Keratinocyte (primary cell): ENCODE data around the gene SF3A1. TPM values are rescaled to one million over a fixed set of nuclear protein-coding genes. Genes with fewer than 3 reads are reported as not detected.

Experiments used
- DNase-seq: peaks from one replicate; pipeline ENCODE4 v3.0.0-alpha.2; 2011; ENCODE audit warnings: low read depth, missing footprints, low spot score
- FAIRE-seq: peaks from 2 replicates; lab custom pipeline; 2011; peaks lifted over from hg19 to GRCh38; lab: Jason Lieb, UNC
- H2AFZ ChIP-seq: 2 replicates; pipeline ENCODE4 v1.6.0; 2012; ENCODE audit warnings: low read length, control low read depth, inconsistent platforms; ENCODE audit not compliant: control insufficient read depth
- H3K27ac ChIP-seq: 2 replicates; pipeline ENCODE4 v1.5.1; 2011; ENCODE audit warnings: low read length; ENCODE audit not compliant: control insufficient read depth, insufficient read depth
- H3K27me3 ChIP-seq: 3 replicates; pipeline ENCODE4 v1.6.0; 2011; ENCODE audit warnings: low read length; ENCODE audit not compliant: control insufficient read depth, insufficient read depth; ENCODE audit errors: extremely low read depth
- H3K36me3 ChIP-seq, 2 experiments: 2 replicates in 1 of 2; 3 replicates in 1 of 2; pipeline ENCODE4 v1.5.1; 2011; ENCODE audit warnings: low read length in 2 of 2, mild to moderate bottlenecking in 1 of 2; ENCODE audit not compliant: control insufficient read depth in 2 of 2, insufficient read depth in 2 of 2; ENCODE audit errors: extremely low read depth in 1 of 2
- H3K4me1 ChIP-seq: 3 replicates; pipeline ENCODE4 v1.5.1; 2011; ENCODE audit warnings: low read length; ENCODE audit not compliant: control insufficient read depth, insufficient read depth; ENCODE audit errors: extremely low read depth
- H3K4me2 ChIP-seq: 3 replicates; pipeline ENCODE4 v1.6.0; 2011; ENCODE audit warnings: low read depth, low read length; ENCODE audit not compliant: control insufficient read depth, insufficient read depth; ENCODE audit errors: extremely low read depth
- H3K4me3 ChIP-seq, 3 experiments: fragments of 200-600 bp in 1 of 3; sonication (generic) in 1 of 3; 2 replicates in 2 of 3; 3 replicates in 1 of 3; pipeline ENCODE4 v1.5.1; 2011 to 2016; ENCODE audit warnings: low read length in 3 of 3, mild to moderate bottlenecking in 3 of 3, control low read depth in 2 of 3, inconsistent platforms in 1 of 3, low read depth in 1 of 3, mixed read lengths in 1 of 3, mixed run types in 1 of 3, moderate library complexity in 1 of 3; ENCODE audit not compliant: control insufficient read depth in 2 of 3, insufficient read depth in 2 of 3; ENCODE audit errors: extremely low read depth in 1 of 3
- H3K79me2 ChIP-seq: 2 replicates; pipeline ENCODE4 v1.6.0; 2012; ENCODE audit warnings: low read length; ENCODE audit not compliant: control insufficient read depth, insufficient read depth
- H3K9ac ChIP-seq: 3 replicates; pipeline ENCODE4 v1.6.0; 2011; ENCODE audit warnings: low read length; ENCODE audit not compliant: control insufficient read depth, insufficient read depth; ENCODE audit errors: extremely low read depth
- H3K9me1 ChIP-seq: 3 replicates; pipeline ENCODE4 v1.6.0; 2011; ENCODE audit warnings: low read length; ENCODE audit not compliant: control insufficient read depth, insufficient read depth; ENCODE audit errors: extremely low read depth
- H3K9me3 ChIP-seq: 2 replicates; pipeline ENCODE4 v1.5.1; 2012; ENCODE audit warnings: low read depth, low read length; ENCODE audit not compliant: control insufficient read depth
- H4K20me1 ChIP-seq: 3 replicates; pipeline ENCODE4 v1.6.0; 2011; ENCODE audit warnings: low read length; ENCODE audit not compliant: control insufficient read depth, insufficient read depth; ENCODE audit errors: extremely low read depth
- EZH2 ChIP-seq: IDR thresholded peaks from one replicate; pipeline ENCODE4 v1.6.1; 2012; ENCODE audit warnings: inconsistent platforms, mild to moderate bottlenecking, low read length, moderate library complexity
- dilution Hi-C: fragments of 300-500 bp; cut with MboI; formaldehyde crosslinking; loops from one replicate; pipeline ENCODE4 v1.7.0; 2020; ENCODE audit warnings: low sequenced_read_pairs; ENCODE audit not compliant: extremely low pct_ligation_motif_present
- polyA plus RNA-seq, 5 experiments: library from polyadenylated mRNA; depleted of rRNA in 3 of 5; stranded (reverse) in 3 of 5; stranded (forward) in 1 of 5; unstranded in 1 of 5; fragments of >200 nt; gene quantifications; 1 replicate in 1 of 5; 2 replicates in 3 of 5; 3 replicates in 1 of 5; pipeline versions ENCODE4 v1.2.1 to v1.2.3, GENCODE V29; 2011 to 2012; ENCODE audit warnings: missing spikeins in 2 of 5, low read depth in 1 of 5, low replicate concordance in 1 of 5
- TF ChIP-seq, protein P1 (sequence below), 3 experiments: IDR thresholded peaks in 1 of 3; conservative IDR thresholded peaks in 1 of 3; optimal IDR thresholded peaks in 1 of 3; 2 replicates in 2 of 3; 3 replicates in 1 of 3; pipeline versions ENCODE3 to v1.5.1; 2011; ENCODE audit warnings: low read length in 3 of 3, mild to moderate bottlenecking in 3 of 3, moderate library complexity in 2 of 3, control low read depth in 1 of 3, inconsistent platforms in 1 of 3; ENCODE audit not compliant: insufficient read depth in 2 of 3; ENCODE audit errors: extremely low read depth in 1 of 3

SF3A1 gene
- polyA plus RNA-seq, 1 donor (not counting 4 experiments of a cell fraction or from before 2014, with no cell fraction given) = 34.2 TPM

DNA sequence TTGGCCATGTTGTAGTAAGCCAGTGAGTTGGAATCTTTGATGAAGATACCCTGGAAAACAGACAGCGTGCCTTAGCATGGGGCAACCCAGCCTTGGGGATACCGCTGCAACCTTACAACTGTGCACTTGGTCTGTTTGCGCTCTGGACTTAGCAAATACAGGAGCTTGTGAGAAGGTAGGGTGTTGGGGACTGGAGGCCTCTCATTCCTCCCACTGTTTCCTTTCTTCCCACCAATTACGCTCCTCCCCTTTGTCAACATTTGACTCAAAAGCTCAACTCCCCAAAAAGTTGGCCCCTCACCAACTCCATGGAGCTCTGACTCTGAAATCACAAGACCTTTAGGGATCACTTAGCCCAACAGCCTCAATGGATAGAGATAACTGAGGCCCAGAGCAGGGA is 22.0 kb downstream of the SF3A1 start:
- dilution Hi-C loops = no loop called here
- DNase-seq (no peak), FAIRE-seq (no peak)
- Histone ChIP-seq H3K9ac (no peak overlapping the region), H3K36me3 (peaks cover 42 to 57% of the 10 kb centered on the region in 2 experiments), H3K4me3 (no peak overlapping the region), H4K20me1 (no peaks in the 10 kb centered on the region), H3K9me1 (no peaks in the 10 kb centered on the region), H2AFZ (no peak overlapping the region), H3K4me2 (no peak overlapping the region), H3K79me2 (no peaks in the 10 kb centered on the region), H3K27me3 (no peaks in the 10 kb centered on the region), H3K27ac (no peak overlapping the region), H3K4me1 (peaks cover 3% of the 10 kb centered on the region), H3K9me3 (no peaks in the 10 kb centered on the region)
- TF ChIP-seq EZH2 = no peak
- TF ChIP-seq, protein P1, sequence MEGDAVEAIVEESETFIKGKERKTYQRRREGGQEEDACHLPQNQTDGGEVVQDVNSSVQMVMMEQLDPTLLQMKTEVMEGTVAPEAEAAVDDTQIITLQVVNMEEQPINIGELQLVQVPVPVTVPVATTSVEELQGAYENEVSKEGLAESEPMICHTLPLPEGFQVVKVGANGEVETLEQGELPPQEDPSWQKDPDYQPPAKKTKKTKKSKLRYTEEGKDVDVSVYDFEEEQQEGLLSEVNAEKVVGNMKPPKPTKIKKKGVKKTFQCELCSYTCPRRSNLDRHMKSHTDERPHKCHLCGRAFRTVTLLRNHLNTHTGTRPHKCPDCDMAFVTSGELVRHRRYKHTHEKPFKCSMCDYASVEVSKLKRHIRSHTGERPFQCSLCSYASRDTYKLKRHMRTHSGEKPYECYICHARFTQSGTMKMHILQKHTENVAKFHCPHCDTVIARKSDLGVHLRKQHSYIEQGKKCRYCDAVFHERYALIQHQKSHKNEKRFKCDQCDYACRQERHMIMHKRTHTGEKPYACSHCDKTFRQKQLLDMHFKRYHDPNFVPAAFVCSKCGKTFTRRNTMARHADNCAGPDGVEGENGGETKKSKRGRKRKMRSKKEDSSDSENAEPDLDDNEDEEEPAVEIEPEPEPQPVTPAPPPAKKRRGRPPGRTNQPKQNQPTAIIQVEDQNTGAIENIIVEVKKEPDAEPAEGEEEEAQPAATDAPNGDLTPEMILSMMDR (optimal IDR thresholded peaks at IDR 0.05 in 1 of 3, IDR thresholded peaks at IDR 0.05 in 1 of 3, conservative IDR thresholded peaks at IDR 0.05 in 1 of 3; ENCODE audit: extremely low read depth in 1 of 3, insufficient read depth in 2 of 3, low read length in 3 of 3) = no peak

DNA sequence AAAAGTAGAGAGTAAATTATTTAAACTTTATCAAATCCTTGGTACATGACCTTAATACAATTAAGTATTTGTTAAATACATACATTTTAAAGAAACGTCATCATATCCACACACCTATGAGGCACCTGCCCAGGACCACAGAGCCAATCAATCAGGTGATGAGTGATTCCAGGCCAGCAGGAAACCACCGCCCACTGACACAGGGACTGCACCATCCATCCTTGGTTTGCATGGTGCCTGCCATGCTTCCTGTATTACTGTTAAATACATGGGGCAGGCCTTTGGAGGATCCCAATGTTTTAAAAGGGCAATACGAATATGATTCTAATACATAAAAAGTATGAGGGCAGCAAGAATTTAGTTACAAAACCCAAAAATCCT is 23.0 kb downstream of the SF3A1 start:
- Histone ChIP-seq H2AFZ (no peak overlapping the region), H3K79me2 (no peaks in the 10 kb centered on the region), H3K9me1 (no peaks in the 10 kb centered on the region), H3K4me2 (no peak overlapping the region), H4K20me1 (no peaks in the 10 kb centered on the region), H3K4me1 (peaks cover 3% of the 10 kb centered on the region), H3K9ac (no peak overlapping the region), H3K9me3 (no peaks in the 10 kb centered on the region), H3K27ac (no peak overlapping the region), H3K4me3 (no peak overlapping the region), H3K36me3 (peaks cover 36 to 52% of the 10 kb centered on the region in 2 experiments), H3K27me3 (no peaks in the 10 kb centered on the region)
- DNase-seq = no peak
- no peak for TF ChIP-seq EZH2
- TF ChIP-seq, protein P1 (optimal IDR thresholded peaks at IDR 0.05 in 1 of 3, IDR thresholded peaks at IDR 0.05 in 1 of 3, conservative IDR thresholded peaks at IDR 0.05 in 1 of 3; ENCODE audit: extremely low read depth in 1 of 3, insufficient read depth in 2 of 3, low read length in 3 of 3) = no peak
- FAIRE-seq = no peak
- dilution Hi-C loops = no loop called here
